Activated CD4-positive, alpha-beta T cell treated with anti-CD3 and anti-CD28 coated beads, Interleukin-2, Interleukin-4, amounts not matched to agents 100 ng/mL and 50 ng/mL, durations not matched to agents 16 hours and 8 hours (primary cell): ENCODE measurements around the gene PRKCD.
A peak's percentile ranks its signal among the peaks of the same experiment; 100 is the strongest.

Experiments used
- DNase-seq: peaks from one replicate; pipeline ENCODE4 v3.0.0-alpha.2; 2020; ENCODE audit warnings: low spot score

PRKCD gene

GRCh38 chr3:53170325-53171063, 9.5 kb downstream of the PRKCD start:
- DNase-seq, result peak; percentile 54

- no peak for DNase-seq
Observed at GRCh38 chr3:53171064-53171418, 10.0 kb downstream of the PRKCD start.

DNA sequence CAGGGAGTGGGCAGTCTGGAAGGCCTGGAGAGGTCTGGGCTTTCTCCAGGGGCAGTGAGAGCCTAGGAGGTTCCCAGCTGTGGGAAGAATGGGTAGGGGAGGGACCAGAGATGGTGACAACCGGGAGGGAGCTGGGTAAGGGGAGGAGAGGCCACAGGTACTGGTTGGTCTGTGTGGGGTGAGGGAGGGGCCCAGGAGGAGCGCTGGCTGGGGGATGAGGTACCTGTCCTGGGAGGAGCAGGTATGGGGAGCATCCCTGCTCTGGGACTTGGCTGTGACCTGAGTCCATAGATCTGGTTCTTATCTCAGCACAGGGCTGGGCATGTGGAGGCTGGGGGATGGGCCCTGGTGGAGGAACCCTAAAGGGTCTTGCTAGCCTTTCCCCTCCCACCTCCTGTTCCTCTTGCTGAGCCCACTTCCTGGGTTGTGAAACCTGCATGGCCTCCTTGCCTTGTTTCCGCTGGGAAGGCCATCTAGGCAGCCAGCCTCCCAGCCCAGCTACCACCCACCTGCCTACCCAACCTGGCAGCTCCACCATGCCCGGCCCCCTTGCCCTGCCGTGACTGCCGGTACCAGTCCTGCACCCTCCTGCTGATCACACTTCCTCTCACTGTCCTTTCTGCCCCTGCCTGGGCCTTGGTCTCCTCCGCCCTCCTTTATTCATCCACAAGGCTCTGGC, 11.0 kb downstream of the PRKCD start:
- DNase-seq, result no peak

- no peak for DNase-seq
Observed at GRCh38 chr3:53173107-53173506, 12.1 kb downstream of the PRKCD start.

DNA sequence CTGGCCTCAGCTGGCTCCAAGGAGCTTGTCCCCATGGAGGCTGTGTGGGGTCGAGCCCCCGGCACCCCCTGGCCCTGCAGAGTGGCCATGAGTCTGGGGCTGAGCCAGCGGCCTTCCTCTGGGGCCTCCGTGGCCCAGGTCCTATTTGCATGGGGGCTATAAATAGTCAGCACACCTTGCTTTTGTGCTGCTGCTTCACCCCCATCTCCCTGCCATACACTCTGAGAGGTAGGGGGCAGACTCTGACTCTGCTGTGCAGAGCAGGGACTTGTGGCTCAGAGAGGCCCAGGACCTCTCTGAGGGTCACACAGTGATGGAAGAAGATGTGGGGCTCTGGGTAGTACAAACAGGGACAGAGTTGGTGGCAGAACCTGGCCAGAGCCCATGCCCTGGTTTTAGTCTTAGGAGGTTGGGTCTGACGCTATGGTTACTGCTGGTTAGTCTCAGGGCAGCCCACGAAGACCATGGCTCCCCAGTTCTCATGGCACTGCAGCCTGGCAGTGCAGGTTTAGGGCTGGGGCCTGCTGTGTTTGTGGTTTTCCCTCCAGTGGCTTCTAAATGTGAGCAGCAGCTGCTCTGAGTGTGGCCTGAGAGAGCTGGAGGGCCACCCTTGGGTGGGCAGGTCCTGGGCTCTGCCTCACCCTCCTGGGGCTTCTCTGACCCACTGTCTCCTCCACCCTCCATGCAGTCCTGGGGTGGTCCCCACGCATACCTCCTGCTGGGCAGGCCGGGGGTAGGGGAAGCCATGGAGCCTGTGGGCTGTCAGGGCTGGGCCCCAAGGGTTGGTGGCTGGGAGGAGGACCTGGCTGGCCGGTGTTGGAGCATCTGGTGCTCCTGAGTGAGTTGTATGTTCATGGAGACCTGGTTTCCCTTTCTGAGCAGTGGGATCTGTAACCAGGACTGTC, 13.6 kb downstream of the PRKCD start:
- DNase-seq, result no peak

DNA sequence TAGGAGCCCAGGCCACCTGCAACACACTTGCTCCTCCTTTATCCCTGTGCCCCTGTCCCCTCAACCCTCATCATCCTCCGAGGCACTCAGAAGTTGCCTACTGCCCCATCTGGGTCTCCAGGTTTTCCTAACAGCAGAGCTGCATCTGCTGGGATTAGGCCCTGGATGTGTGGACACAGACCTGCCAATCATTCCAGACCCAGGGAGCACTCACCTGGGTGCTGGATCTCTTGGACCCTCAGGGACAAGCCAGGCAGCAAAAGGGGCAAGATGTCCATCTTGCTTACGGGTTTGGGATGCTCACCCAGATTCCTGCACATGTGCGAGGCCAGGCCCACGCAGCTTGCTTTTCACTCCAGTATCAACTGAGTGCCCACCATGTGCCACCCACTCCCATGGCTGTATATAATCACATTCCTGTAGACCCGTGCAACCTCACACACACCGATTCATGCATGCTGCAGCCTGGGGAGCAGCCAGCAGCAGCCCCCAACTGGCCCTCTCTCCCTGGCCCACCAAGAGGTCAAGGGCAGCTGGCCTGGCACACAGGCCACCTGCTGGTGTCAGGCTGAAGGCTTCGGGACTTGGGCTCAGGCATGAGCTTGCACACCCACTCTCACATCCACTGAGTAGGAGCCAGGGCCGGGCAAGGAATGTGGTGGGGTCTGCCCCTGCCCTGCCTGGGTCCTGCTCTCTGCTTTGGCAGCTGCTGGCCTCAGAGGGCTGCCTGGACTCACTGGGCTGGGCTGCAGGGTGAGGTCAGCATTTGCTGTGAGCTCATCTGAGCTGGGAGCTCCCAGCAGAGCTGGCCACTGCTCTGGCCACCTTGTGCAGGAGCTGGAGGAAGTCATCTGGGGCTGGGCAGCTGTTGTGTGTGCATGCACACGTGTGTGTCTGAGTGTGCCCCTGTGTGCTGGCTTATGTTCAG, 14.9 kb downstream of the PRKCD start:
- DNase-seq, result no peak

DNA sequence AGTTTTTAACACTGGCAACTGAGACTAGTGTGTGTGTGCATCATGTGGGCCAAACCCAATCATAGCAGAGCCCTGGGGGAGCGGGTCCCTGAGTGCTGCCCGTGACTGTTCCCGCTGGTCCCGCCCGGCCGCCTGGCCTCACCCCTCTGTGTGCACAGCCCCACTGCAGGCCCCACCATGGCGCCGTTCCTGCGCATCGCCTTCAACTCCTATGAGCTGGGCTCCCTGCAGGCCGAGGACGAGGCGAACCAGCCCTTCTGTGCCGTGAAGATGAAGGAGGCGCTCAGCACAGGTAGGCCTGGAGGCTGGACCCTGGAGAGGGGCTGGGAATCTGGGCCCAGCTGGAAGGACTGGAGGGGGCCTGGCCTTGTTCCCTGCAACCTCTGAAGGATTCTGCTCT, 17.2 kb downstream of the PRKCD start:
- no peak for DNase-seq

DNA sequence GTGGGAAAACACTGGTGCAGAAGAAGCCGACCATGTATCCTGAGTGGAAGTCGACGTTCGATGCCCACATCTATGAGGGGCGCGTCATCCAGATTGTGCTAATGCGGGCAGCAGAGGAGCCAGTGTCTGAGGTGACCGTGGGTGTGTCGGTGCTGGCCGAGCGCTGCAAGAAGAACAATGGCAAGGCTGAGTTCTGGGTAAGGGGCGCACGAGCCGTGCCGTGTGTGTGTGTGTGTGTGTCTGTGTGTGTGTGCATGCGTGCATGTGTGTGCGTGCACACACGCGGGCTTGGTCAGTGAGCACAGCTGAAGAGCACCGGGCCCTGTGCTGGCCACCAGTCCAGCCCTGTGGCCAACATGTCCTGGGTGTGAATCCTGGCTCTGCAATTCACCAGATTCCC, 18.6 kb downstream of the PRKCD start:
- no peak for DNase-seq

DNA sequence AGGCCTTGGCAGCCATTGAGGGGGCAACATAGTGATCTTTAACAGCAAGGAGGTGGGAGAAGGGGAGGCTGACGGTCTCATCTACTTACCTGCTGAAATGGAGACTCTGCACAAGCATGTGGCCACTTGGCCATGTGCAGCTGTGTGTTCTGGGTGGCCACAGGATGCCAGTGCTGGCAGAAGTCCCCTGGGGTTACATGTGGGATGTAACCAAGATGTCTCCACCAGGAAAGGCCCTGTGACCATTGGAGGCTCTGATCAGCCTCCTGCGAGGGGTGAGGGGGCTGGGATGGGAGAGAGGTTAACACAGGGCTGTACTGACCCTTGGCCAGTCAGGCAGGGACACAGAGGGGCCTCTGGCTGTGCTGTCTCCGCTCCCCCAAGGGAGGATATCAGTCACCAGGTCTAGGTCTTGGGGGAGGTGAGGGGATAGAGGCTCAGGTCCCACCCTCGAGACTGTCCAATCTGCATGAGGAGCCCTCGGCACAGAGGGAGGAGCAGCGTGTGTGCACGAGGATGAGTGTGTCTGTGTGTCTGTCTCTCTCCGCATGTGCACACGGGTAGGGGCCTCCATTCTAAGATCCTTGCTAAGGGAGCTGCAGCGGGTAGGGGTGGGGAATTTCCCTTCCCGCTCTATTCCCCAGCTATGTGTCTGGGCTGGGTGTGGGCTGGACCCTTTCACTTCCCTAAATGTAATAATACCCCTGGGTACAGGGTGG, 19.5 kb downstream of the PRKCD start:
- DNase-seq, result no peak

DNA sequence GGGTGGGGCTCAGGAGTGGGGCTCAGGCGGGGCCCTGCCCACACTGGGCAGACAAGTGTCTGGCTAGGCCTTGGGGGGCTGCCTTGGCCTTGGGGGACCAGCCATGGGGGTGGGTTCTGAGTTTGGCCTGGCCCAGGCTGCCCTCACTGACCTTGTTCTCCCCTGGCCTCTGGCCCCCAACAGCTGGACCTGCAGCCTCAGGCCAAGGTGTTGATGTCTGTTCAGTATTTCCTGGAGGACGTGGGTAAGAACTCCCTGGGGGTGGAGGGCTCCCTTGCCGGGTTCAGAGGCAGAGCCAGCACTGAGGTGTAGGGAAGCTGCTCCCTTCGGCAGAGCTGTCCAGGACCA, 20.0 kb downstream of the PRKCD start:
- DNase-seq, result no peak

DNA sequence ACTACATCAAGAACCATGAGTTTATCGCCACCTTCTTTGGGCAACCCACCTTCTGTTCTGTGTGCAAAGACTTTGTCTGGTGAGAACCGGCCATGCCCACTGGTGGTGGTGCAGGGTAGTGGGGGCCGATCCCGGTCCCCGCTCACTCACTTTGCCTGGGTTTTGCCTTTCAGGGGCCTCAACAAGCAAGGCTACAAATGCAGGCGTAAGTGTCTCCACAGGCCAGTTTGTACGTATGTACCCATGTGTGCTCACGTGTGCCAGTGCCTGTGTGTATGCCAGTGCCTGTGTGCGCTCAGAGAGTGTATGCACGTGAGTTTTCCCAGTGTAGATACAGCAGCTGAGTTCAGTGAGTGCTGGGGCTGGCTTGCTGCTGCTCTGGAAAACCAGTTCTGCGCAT, 20.5 kb downstream of the PRKCD start:
- no peak for DNase-seq

DNA sequence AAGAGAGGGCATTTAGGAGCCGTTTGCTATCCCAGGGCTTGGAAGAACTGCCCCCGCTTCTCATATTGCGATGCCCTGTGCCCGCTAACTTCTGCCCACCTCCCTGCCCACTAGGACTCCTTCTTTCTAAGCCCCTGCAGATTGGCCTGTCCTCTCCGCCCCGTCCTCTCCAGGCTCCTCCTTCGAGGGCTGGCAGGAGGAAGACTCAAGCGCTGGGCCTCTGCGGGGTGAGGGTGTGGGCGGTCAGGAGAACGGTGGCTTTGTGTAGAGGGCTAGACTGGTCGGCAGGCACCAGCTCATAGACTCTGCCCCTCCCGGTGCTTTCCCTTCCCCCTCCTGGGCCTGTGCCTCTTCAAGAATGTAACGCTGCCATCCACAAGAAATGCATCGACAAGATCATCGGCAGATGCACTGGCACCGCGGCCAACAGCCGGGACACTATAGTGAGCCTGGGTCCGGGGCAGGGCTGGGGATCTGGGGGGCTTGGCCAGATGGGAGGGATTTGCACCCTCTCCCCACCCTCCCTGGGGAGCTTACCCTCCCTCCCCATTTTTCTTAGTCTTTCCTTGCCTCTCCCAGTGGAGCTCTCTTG, 21.9 kb downstream of the PRKCD start:
- no peak for DNase-seq

DNA sequence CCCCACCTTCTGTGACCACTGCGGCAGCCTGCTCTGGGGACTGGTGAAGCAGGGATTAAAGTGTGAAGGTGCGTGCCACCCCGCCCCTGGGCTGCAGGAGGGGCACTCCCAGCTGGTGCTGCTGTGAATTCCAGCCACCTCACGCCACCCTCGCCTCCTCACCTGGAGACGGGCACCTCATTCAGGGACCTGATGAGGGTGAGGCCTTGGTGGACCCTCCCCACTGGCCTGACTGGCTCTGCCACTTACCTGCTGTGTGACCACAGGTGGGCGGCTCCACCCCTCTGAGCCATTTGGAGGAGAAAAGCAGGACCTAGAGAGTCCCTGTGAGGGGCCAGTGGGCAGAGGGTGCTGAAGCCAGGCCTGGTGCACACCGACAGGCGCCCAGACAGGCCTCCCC, 22.5 kb downstream of the PRKCD start:
- no peak for DNase-seq

DNA sequence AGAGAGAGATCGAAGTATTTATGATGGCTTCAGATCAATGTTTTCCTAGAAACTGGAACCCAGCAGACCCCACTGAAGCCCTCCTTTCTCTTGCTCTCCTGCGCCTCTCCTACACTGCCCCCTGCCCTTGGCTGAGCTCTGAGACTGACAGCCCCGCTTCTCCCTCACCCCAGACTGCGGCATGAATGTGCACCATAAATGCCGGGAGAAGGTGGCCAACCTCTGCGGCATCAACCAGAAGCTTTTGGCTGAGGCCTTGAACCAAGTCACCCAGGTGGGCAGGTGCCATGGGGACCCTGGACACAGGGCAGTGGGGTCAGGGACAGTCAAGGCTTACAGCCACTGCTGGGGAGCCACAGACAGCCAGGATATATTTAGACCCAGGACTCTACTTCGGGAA, 23.7 kb downstream of the PRKCD start:
- no peak for DNase-seq

GRCh38 chr3:53185761-53186465, 24.9 kb downstream of the PRKCD start:
- DNase-seq, result no peak

DNA sequence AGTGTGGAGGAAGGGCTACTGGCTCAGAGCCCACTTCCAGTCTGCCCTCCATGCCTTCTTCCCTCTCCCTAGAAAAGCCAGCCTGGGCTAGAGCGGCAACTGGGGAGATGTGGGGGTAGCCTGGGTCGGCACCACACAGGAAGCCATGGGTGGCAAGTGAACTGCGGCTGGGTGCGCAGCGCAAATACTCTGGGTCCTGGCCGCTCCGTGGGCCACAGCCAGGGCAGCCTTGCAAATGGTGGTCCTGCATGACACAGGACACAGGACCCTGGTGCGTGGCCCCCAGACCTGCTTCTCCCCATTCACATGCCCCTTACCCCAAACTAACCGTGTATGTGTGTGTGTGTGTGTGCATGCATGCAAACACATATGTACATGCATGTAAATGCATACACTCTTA, 25.7 kb downstream of the PRKCD start:
- DNase-seq, result no peak

DNA sequence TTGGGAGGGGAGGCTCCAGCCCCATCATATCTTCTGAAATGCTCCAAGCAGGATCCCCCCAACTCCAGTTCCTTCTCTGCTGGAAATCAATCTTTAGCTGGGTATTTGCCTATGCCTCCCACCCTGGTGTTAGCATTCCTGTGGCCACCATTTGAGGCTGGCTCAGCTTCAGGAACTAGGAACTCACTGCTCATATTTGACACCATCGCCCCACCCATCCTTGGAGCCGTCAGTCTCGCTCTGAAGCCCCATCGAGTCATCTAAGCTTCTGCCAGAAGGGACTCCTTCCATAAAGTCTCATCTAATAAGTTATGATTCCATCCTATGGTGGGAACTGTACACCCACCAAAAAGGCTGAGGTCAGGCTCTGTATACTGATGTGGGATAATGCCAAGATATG, 26.4 kb downstream of the PRKCD start:
- no peak for DNase-seq

DNA sequence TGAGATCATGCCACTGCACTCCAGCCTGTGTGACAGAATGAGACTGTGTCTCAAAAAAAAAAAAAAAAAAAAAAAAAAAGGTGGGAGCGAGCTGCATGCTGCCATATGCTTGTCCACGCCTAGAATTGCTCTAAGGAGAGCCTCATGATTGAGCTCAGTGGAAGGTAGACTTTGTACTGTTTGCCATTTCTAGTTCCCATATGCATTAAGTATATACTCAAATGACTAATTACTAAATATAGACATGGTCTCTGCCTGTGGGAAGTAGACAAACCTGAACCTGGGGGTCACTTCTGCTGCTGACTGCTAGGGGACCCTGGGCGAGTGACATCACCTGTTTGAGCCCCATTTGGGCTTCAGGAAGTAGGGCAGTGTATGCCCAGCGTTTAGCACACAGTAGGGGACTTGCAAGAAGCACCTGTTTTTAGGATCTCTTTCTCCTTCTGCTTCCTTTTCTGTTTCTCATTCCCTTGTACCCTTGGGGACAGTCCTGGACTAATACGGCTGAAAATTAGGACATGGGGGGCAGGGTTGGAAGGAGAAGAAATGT, 27.2 kb downstream of the PRKCD start:
- no peak for DNase-seq

GRCh38 chr3:53188720-53189119, 27.7 kb downstream of the PRKCD start:
- DNase-seq, result no peak

- no peak for DNase-seq
Observed at GRCh38 chr3:53189276-53189675, 28.3 kb downstream of the PRKCD start.
